HCT116 (cell line): ENCODE data around the gene KCNS3. TPM values are rescaled to one million over a fixed set of nuclear protein-coding genes. Genes with fewer than 3 reads are reported as not detected.

Experiments used
- ATAC-seq: fragments of 200-7000 bp; cut with Tn5 transposase; 2 replicates; pipeline ENCODE4 v1.9.1; 2020; ENCODE audit warnings: mild to moderate bottlenecking, moderate library complexity
- BruUV-seq: library from RNA; stranded (reverse); fragments of 400-500 nt; replicated peaks from 2 replicates; lab custom pipeline; 2021; lab: Mats Ljungman, UMichigan
- CTCF ChIA-PET: fragments of 300-600 bp; sonication (Branson Sonifier 250); formaldehyde crosslinking; loops from one replicate; lab custom pipeline; 2021; ENCODE audit warnings: antibody characterized with exemption; lab: Charles Lee
- POLR2A ChIA-PET: fragments of 300-600, 350-600 bp; sonication (Branson Sonifier 250); formaldehyde crosslinking; loops from one replicate; lab custom pipeline; 2021; ENCODE audit warnings: antibody characterized with exemption; lab: Charles Lee
- RAD21 ChIA-PET, 2 experiments: fragments of 300-600 bp; sonication (Branson Sonifier 250); formaldehyde crosslinking; loops; one replicate each; lab custom pipeline; 2023; ENCODE audit warnings: low total read pairs in 2 of 2; ENCODE audit not compliant: uncharacterized antibody in 2 of 2, unreplicated experiment in 2 of 2, low non-redundant PET in 1 of 2; lab: Charles Lee
- DNase-seq: peaks from one replicate; pipeline ENCODE4 v3.0.0-alpha.2; 2010; ENCODE audit warnings: low read depth, low spot score
- H2AFZ ChIP-seq: fragments of 200-600 bp; shearing (Covaris generic), sonication (generic); 2 replicates; pipeline ENCODE4 v1.6.1; 2017; ENCODE audit warnings: low read depth, mixed run types, mixed read lengths, antibody characterized with exemption, low read length; ENCODE audit not compliant: poor library complexity, severe bottlenecking
- H3K27ac ChIP-seq: 2 replicates; pipeline ENCODE4 v1.5.1; 2012; ENCODE audit warnings: low read depth, low read length
- H3K27me3 ChIP-seq: fragments of 200-600 bp; sonication (generic); 2 replicates; pipeline ENCODE4 v1.6.1; 2016; ENCODE audit warnings: mixed run types, low read length, mixed read lengths; ENCODE audit not compliant: insufficient read depth
- H3K36me3 ChIP-seq, 2 experiments: fragments of 200-500 bp in 1 of 2; fragments of 200-600 bp in 1 of 2; sonication (Bioruptor generic) in 1 of 2; sonication (generic) in 1 of 2; 2 replicates each; pipeline versions ENCODE4 v1.5.1 to v1.6.1; 2014 to 2016; ENCODE audit warnings: low read length in 2 of 2, inconsistent platforms in 1 of 2, mixed read lengths in 1 of 2, mixed run types in 1 of 2; ENCODE audit not compliant: insufficient read depth in 2 of 2, control insufficient read depth in 1 of 2
- H3K4me1 ChIP-seq, 2 experiments: fragments of 200-600 bp in 1 of 2; sonication (generic) in 1 of 2; 2 replicates each; pipeline versions ENCODE4 v1.5.1 to v1.6.1; 2012 to 2017; ENCODE audit warnings: low read length in 2 of 2, inconsistent platforms in 1 of 2, mild to moderate bottlenecking in 1 of 2, mixed read lengths in 1 of 2, mixed run types in 1 of 2, moderate library complexity in 1 of 2; ENCODE audit not compliant: insufficient read depth in 2 of 2, control insufficient read depth in 1 of 2
- H3K4me2 ChIP-seq: fragments of 200-600 bp; sonication (generic); 2 replicates; pipeline ENCODE4 v1.6.1; 2017; ENCODE audit warnings: mixed run types, low read length, mixed read lengths
- H3K4me3 ChIP-seq, 2 experiments: fragments of 200-600 bp in 1 of 2; sonication (generic) in 1 of 2; replicated peaks in 1 of 2; 2 replicates each; pipeline ENCODE4 v1.5.1; 2011 to 2016; ENCODE audit warnings: low read length in 2 of 2, control low read depth in 1 of 2, low read depth in 1 of 2, mild to moderate bottlenecking in 1 of 2, mixed read lengths in 1 of 2, mixed run types in 1 of 2
- H3K79me2 ChIP-seq: fragments of 200-600 bp; sonication (generic); 2 replicates; pipeline ENCODE4 v1.6.1; 2017; ENCODE audit warnings: mild to moderate bottlenecking, mixed run types, low read length, moderate library complexity, mixed read lengths; ENCODE audit not compliant: insufficient read depth
- H3K9ac ChIP-seq: fragments of 200-600 bp; sonication (generic); 2 replicates; pipeline ENCODE4 v1.6.1; 2016; ENCODE audit warnings: low read length, mixed read lengths
- H3K9me2 ChIP-seq: fragments of 200-600 bp; sonication (generic), shearing (Covaris generic); 2 replicates; pipeline ENCODE4 v1.6.1; 2017; ENCODE audit warnings: mixed run types, mild to moderate bottlenecking, moderate library complexity; ENCODE audit not compliant: insufficient read depth
- H3K9me3 ChIP-seq, 2 experiments: fragments of 200-500 bp in 1 of 2; fragments of 200-600 bp in 1 of 2; sonication (Bioruptor generic) in 1 of 2; sonication (generic) in 1 of 2; 2 replicates each; pipeline ENCODE4 v1.6.1; 2014 to 2017; ENCODE audit warnings: low read length in 2 of 2, mixed read lengths in 2 of 2, inconsistent platforms in 1 of 2, low read depth in 1 of 2, mild to moderate bottlenecking in 1 of 2, mixed run types in 1 of 2, moderate library complexity in 1 of 2; ENCODE audit not compliant: control insufficient read depth in 1 of 2, insufficient read depth in 1 of 2
- H4K20me1 ChIP-seq: fragments of 200-600 bp; sonication (generic), shearing (Covaris generic); 2 replicates; pipeline ENCODE4 v1.6.1; 2017; ENCODE audit warnings: mixed run types, mild to moderate bottlenecking, moderate library complexity; ENCODE audit not compliant: insufficient read depth
- CEBPB ChIP-seq: IDR thresholded peaks from 2 replicates; pipeline ENCODE4 v1.6.1; 2012; ENCODE audit warnings: low read depth
- EGR1 ChIP-seq: IDR thresholded peaks from 2 replicates; pipeline ENCODE4 v1.6.1; 2012; ENCODE audit warnings: low read depth
- ELF1 ChIP-seq: IDR thresholded peaks from 2 replicates; pipeline ENCODE4 v1.6.1; 2012; ENCODE audit warnings: low read depth, borderline replicate concordance
- FOSL1 ChIP-seq: IDR thresholded peaks from 2 replicates; pipeline ENCODE4 v1.6.1; 2012; ENCODE audit warnings: low read depth
- JUND ChIP-seq: IDR thresholded peaks from 2 replicates; pipeline ENCODE4 v1.6.1; 2012
- POLR2A ChIP-seq: IDR thresholded peaks from 2 replicates; pipeline ENCODE4 v1.7.0; 2011; ENCODE audit warnings: borderline replicate concordance; ENCODE audit not compliant: insufficient read depth, insufficient read length; ENCODE audit errors: extremely low read depth
- RAD21 ChIP-seq: IDR thresholded peaks from 2 replicates; pipeline ENCODE4 v1.6.1; 2012; ENCODE audit warnings: low read depth, mild to moderate bottlenecking
- TCF7L2 ChIP-seq: IDR thresholded peaks from 2 replicates; pipeline ENCODE4 v1.7.0; 2011; ENCODE audit warnings: borderline replicate concordance, inconsistent platforms; ENCODE audit not compliant: insufficient read depth, insufficient read length; ENCODE audit errors: extremely low read depth
- YY1 ChIP-seq: IDR thresholded peaks from 2 replicates; pipeline ENCODE4 v1.6.1; 2011; ENCODE audit warnings: low read length, low read depth, moderate library complexity, mild to moderate bottlenecking; ENCODE audit not compliant: insufficient replicate concordance; ENCODE audit errors: extremely low read depth
- intact Hi-C: fragments of 100-400 bp; cut with micrococcal nuclease; formaldehyde crosslinking; loops from 2 replicates; pipeline ENCODE4 v1.10.0; 2022
- total RNA-seq: library from RNA; stranded (reverse); gene quantifications from one replicate; pipeline ENCODE4 v1.2.1, GENCODE V29; 2021; ENCODE audit not compliant: unreplicated experiment
- TF ChIP-seq, protein P1 (sequence below), 3 experiments: fragments of 200-600 bp in 1 of 3; sonication (generic) in 1 of 3; IDR thresholded peaks in 2 of 3; conservative IDR thresholded peaks in 1 of 3; 2 replicates each; pipeline ENCODE4 v1.5.1; 2012 to 2017; ENCODE audit warnings: low read depth in 2 of 3, low read length in 2 of 3, antibody characterized with exemption in 1 of 3, borderline replicate concordance in 1 of 3, control low read depth in 1 of 3, mild to moderate bottlenecking in 1 of 3, mixed read lengths in 1 of 3, mixed run types in 1 of 3, moderate library complexity in 1 of 3; ENCODE audit not compliant: insufficient read depth in 1 of 3
- TF ChIP-seq, protein P2 (sequence below): IDR thresholded peaks from 2 replicates; pipeline ENCODE4 v1.6.1; 2011; ENCODE audit warnings: mild to moderate bottlenecking, low read length, moderate library complexity; ENCODE audit not compliant: insufficient replicate concordance; ENCODE audit errors: extremely low read depth
- TF ChIP-seq, protein P3 (sequence below): IDR thresholded peaks from 2 replicates; pipeline ENCODE4 v1.6.1; 2012
- TF ChIP-seq, protein P4 (sequence below): IDR thresholded peaks from 2 replicates; pipeline ENCODE4 v1.6.1; 2012

The KCNS3 gene
- total RNA-seq, 1 experiment from 2014 or later, result 5.2 TPM

DNA sequence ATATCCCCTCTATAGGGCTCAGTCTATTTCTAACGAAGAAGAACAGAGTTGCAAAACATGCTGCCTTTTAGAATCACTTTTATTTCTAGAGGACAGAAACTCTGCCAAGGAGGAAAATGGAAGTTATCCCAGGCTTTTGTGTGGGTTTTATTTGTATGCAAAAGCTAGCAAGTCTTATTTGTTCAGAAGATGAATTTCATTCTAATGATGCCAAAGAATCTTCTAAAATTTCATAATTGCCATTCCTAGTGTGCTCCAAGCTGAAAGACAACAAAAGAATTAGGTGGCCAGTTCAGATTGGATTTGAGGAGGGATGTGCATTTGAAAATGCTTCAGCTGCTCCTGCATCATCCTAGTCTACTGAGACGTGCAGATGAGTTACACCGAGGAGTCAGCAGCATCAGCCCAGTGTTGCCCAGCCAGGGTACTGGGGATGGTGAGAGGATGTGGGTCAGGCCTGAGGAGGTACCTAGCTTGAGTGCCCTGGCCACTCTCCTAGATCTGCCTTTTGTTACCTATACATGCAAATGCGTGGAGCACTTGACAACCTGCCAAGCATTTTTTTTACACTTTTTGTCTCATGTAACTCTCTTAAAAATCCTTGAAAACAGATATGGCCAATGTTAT is 80.1 kb downstream of the KCNS3 start:
- no TSS peak for BruUV-seq
- Histone ChIP-seq H3K4me3 (no peak overlapping the region), H3K4me1 (no peaks in the 10 kb centered on the region), H4K20me1 (no peaks in the 10 kb centered on the region), H3K36me3 (no peaks in the 10 kb centered on the region), H3K27me3 (peaks cover 42% of the 10 kb centered on the region), H3K79me2 (no peaks in the 10 kb centered on the region), H3K4me2 (no peak overlapping the region), H3K9me2 (no peaks in the 10 kb centered on the region), H2AFZ (no peak overlapping the region), H3K27ac (no peak overlapping the region), H3K9ac (no peak overlapping the region), H3K9me3 (no peaks in the 10 kb centered on the region)
- intact Hi-C loops, result no loop called here
- CTCF ChIA-PET, result no interaction called here
- RAD21 ChIA-PET, result no interaction called here
- POLR2A ChIA-PET, result no interaction called here
- ATAC-seq, result no peak
- TF ChIP-seq YY1, result no peak
- TF ChIP-seq POLR2A, result no peak
- TF ChIP-seq, protein P1, sequence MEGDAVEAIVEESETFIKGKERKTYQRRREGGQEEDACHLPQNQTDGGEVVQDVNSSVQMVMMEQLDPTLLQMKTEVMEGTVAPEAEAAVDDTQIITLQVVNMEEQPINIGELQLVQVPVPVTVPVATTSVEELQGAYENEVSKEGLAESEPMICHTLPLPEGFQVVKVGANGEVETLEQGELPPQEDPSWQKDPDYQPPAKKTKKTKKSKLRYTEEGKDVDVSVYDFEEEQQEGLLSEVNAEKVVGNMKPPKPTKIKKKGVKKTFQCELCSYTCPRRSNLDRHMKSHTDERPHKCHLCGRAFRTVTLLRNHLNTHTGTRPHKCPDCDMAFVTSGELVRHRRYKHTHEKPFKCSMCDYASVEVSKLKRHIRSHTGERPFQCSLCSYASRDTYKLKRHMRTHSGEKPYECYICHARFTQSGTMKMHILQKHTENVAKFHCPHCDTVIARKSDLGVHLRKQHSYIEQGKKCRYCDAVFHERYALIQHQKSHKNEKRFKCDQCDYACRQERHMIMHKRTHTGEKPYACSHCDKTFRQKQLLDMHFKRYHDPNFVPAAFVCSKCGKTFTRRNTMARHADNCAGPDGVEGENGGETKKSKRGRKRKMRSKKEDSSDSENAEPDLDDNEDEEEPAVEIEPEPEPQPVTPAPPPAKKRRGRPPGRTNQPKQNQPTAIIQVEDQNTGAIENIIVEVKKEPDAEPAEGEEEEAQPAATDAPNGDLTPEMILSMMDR (IDR thresholded peaks at IDR 0.05 in 2 of 3, conservative IDR thresholded peaks at IDR 0.05 in 1 of 3; ENCODE audit: borderline replicate concordance in 1 of 3, insufficient read depth in 1 of 3, low read depth in 2 of 3, low read length in 2 of 3), result no peak
- TF ChIP-seq, protein P2, sequence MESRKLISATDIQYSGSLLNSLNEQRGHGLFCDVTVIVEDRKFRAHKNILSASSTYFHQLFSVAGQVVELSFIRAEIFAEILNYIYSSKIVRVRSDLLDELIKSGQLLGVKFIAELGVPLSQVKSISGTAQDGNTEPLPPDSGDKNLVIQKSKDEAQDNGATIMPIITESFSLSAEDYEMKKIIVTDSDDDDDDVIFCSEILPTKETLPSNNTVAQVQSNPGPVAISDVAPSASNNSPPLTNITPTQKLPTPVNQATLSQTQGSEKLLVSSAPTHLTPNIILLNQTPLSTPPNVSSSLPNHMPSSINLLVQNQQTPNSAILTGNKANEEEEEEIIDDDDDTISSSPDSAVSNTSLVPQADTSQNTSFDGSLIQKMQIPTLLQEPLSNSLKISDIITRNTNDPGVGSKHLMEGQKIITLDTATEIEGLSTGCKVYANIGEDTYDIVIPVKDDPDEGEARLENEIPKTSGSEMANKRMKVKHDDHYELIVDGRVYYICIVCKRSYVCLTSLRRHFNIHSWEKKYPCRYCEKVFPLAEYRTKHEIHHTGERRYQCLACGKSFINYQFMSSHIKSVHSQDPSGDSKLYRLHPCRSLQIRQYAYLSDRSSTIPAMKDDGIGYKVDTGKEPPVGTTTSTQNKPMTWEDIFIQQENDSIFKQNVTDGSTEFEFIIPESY, result no peak
- TF ChIP-seq CEBPB, result no peak
- no peak for TF ChIP-seq JUND
- no peak for TF ChIP-seq FOSL1
- no peak for TF ChIP-seq RAD21
- TF ChIP-seq EGR1, result no peak
- TF ChIP-seq ELF1, result no peak
- TF ChIP-seq, protein P3, sequence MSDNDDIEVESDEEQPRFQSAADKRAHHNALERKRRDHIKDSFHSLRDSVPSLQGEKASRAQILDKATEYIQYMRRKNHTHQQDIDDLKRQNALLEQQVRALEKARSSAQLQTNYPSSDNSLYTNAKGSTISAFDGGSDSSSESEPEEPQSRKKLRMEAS, result no peak
- no peak for TF ChIP-seq TCF7L2
- TF ChIP-seq, protein P4, sequence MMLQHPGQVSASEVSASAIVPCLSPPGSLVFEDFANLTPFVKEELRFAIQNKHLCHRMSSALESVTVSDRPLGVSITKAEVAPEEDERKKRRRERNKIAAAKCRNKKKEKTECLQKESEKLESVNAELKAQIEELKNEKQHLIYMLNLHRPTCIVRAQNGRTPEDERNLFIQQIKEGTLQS, result no peak
- DNase-seq, result no peak
